Stimulated activated naive CD8-positive, alpha-beta T cell treated with anti-CD3 and anti-CD28 coated beads, Interleukin-15, Interleukin-2, amounts not matched to agents 100 U/mL and 50 U/mL, for 24 hours (primary cell): Measurements from ENCODE around the gene HOXB1.

ENCODE experiments used
- ATAC-seq: fragments of 150-1000 bp; cut with Tn5 transposase; one replicate; pipeline ENCODE4 v1.10.0; 2021
- DNase-seq: peaks from one replicate; pipeline ENCODE4 v3.0.0; 2021

Gene HOXB1

GRCh38 chr17:48567646-48568354 lies 37.0 kb upstream of the HOXB1 start:
- ATAC-seq (no peak), DNase-seq (no peak)

- DNase-seq (no peak), ATAC-seq (no peak)
Measured at GRCh38 chr17:48567209-48567608, 36.4 kb upstream of the HOXB1 start.

GRCh38 chr17:48566717-48567116 lies 35.9 kb upstream of the HOXB1 start:
- DNase-seq (no peak), ATAC-seq (no peak)

- ATAC-seq (no peak), DNase-seq (no peak)
Measured at GRCh38 chr17:48565925-48566710, 35.3 kb upstream of the HOXB1 start.

GRCh38 chr17:48565022-48565554 lies 34.3 kb upstream of the HOXB1 start:
- DNase-seq (no peak), ATAC-seq (no peak)

- ATAC-seq (no peak), DNase-seq (no peak)
Measured at GRCh38 chr17:48564188-48565021, 33.6 kb upstream of the HOXB1 start.

- DNase-seq (no peak), ATAC-seq (no peak)
Measured at GRCh38 chr17:48563867-48564187, 33.0 kb upstream of the HOXB1 start.

GRCh38 chr17:48563385-48563838 lies 32.6 kb upstream of the HOXB1 start:
- DNase-seq: no peak

GRCh38 chr17:48562934-48563333 lies 32.1 kb upstream of the HOXB1 start:
- ATAC-seq: no peak
- DNase-seq: no peak

More at GRCh38 chr17:48563385-48563838, 32.6 kb upstream of the HOXB1 start:
- ATAC-seq: no peak

GRCh38 chr17:48561884-48562810 lies 31.3 kb upstream of the HOXB1 start:
- DNase-seq: no peak

GRCh38 chr17:48559840-48560817 lies 29.3 kb upstream of the HOXB1 start:
- DNase-seq (no peak), ATAC-seq (no peak)

More at GRCh38 chr17:48561884-48562810, 31.3 kb upstream of the HOXB1 start:
- no peak for ATAC-seq

- DNase-seq (no peak), ATAC-seq (no peak)
Measured at GRCh38 chr17:48559122-48559839, 28.5 kb upstream of the HOXB1 start.

- DNase-seq: no peak
- no peak for ATAC-seq
Measured at GRCh38 chr17:48558831-48559121, 28.0 kb upstream of the HOXB1 start.

- no peak for DNase-seq
- no peak for ATAC-seq
Measured at GRCh38 chr17:48558057-48558830, 27.4 kb upstream of the HOXB1 start.

GRCh38 chr17:48556576-48557401 lies 26.0 kb upstream of the HOXB1 start:
- DNase-seq: no peak
- no peak for ATAC-seq

- no peak for DNase-seq
- no peak for ATAC-seq
Measured at GRCh38 chr17:48556229-48556575, 25.4 kb upstream of the HOXB1 start.

- no peak for DNase-seq
- peak; percentile 19 for ATAC-seq
Measured at GRCh38 chr17:48555258-48556228, 24.7 kb upstream of the HOXB1 start.
